Natural killer cell (primary cell): Measurements from ENCODE around the gene TBC1D9. TPM values are rescaled to one million over a fixed set of nuclear protein-coding genes. Genes with fewer than 3 reads are reported as not detected.

Experiments
- ATAC-seq, 3 donors: fragments of 150-1000 bp in 2 of 3; fragments of 200-7000 bp in 1 of 3; cut with Tn5 transposase; 1 replicate in 1 of 3; 2 replicates in 2 of 3; pipeline ENCODE4 v1.10.0; 2021; ENCODE audit warnings: mild to moderate bottlenecking in 2 of 3, moderate library complexity in 2 of 3
- DNase-seq, 2 donors: peaks; one replicate each; pipeline versions ENCODE4 v3.0.0 to v3.0.0-alpha.2; 2013 to 2021; ENCODE audit warnings: mixed read lengths in 1 of 2
- H3K27ac ChIP-seq: one replicate; pipeline ENCODE4 v1.5.1; 2013; ENCODE audit warnings: mild to moderate bottlenecking, low read length
- H3K27me3 ChIP-seq: one replicate; pipeline ENCODE4 v1.6.1; 2013; ENCODE audit warnings: low read length; ENCODE audit not compliant: control insufficient read depth, insufficient read depth
- H3K36me3 ChIP-seq: one replicate; pipeline ENCODE4 v1.6.1; 2013; ENCODE audit warnings: low read length; ENCODE audit not compliant: control insufficient read depth, insufficient read depth
- H3K4me1 ChIP-seq: one replicate; pipeline ENCODE4 v1.6.1; 2013; ENCODE audit warnings: low read length; ENCODE audit not compliant: control insufficient read depth, insufficient read depth
- H3K4me3 ChIP-seq: one replicate; pipeline ENCODE4 v1.5.1; 2013; ENCODE audit warnings: low read length
- H3K9me3 ChIP-seq: one replicate; pipeline ENCODE4 v1.6.1; 2013; ENCODE audit warnings: low read length; ENCODE audit not compliant: control insufficient read depth, insufficient read depth
- H3K27ac Mint-ChIP-seq, 2 donors: one replicate each; pipeline ENCODE4 v1.8.0; 2022; ENCODE audit warnings: mild to moderate bottlenecking in 2 of 2, mixed read lengths in 2 of 2, moderate library complexity in 1 of 2
- H3K27me3 Mint-ChIP-seq, 2 donors: one replicate each; pipeline ENCODE4 v1.8.0; 2022; ENCODE audit warnings: low read depth in 2 of 2, mixed read lengths in 2 of 2
- H3K36me3 Mint-ChIP-seq: one replicate; pipeline ENCODE4 v1.8.0; 2022; ENCODE audit warnings: mixed read lengths
- H3K4me1 Mint-ChIP-seq, 2 donors: one replicate each; pipeline ENCODE4 v1.8.0; 2022; ENCODE audit warnings: mixed read lengths in 2 of 2
- H3K4me3 Mint-ChIP-seq: one replicate; pipeline ENCODE4 v1.8.0; 2022; ENCODE audit warnings: mild to moderate bottlenecking, moderate library complexity, mixed read lengths
- H3K9me3 Mint-ChIP-seq, 2 donors: one replicate each; pipeline ENCODE4 v1.8.0; 2022; ENCODE audit warnings: mixed read lengths in 2 of 2
- CTCF ChIP-seq: fragments of 200-600 bp; IDR thresholded peaks from one replicate; pipeline ENCODE4 v1.8.0; 2022; ENCODE audit warnings: antibody characterized with exemption
- WGBS: methylation state at CpG from one replicate; pipeline ENCODE4 v1.1.7; 2013; ENCODE audit warnings: missing lambda C conversion rate; ENCODE audit not compliant: insufficient coverage; 5-methylcytosine and 5-hydroxymethylcytosine counted together
- intact Hi-C: fragments of 100-400 bp; cut with micrococcal nuclease; formaldehyde crosslinking; loops from one replicate; pipeline ENCODE4 v1.14.2; 2022
- total RNA-seq, 4 donors: library from RNA; stranded (reverse); fragments of 120-200 nt in 1 of 4; gene quantifications; one replicate each; pipeline versions ENCODE4 v1.2.3 to v1.2.4, GENCODE V29; 2013 to 2022

The TBC1D9 gene
- total RNA-seq, 3 donors from 2014 or later (not counting 1 experiment from before 2014, with no cell fraction given) = 1.3 to 3.3 (median 2.0) TPM

GRCh38 chr4:140639066-140639465, 117.1 kb downstream of the TBC1D9 start:
- Histone ChIP-seq H3K27me3 (no peaks in the 10 kb centered on the region), H3K27ac (no peak overlapping the region), H3K9me3 (no peaks in the 10 kb centered on the region), H3K4me1 (peaks cover 7% of the 10 kb centered on the region), H3K4me3 (no peak overlapping the region), H3K36me3 (no peaks in the 10 kb centered on the region)
- Mint-ChIP-seq H3K27ac (no peak overlapping the region), H3K36me3 (no peaks in the 10 kb centered on the region), H3K4me3 (no peak overlapping the region), H3K4me1 (no peaks in the 10 kb centered on the region), H3K9me3 (no peaks in the 10 kb centered on the region), H3K27me3 (peaks cover 0 to 5% of the 10 kb centered on the region in 2 donors)
- intact Hi-C loops = no loop called here
- no peak for ATAC-seq
- WGBS = 91% methylated on average over 6 of the region's 7 CpGs
- DNase-seq = no peak
- no peak for TF ChIP-seq CTCF

GRCh38 chr4:140637836-140638235, 118.3 kb downstream of the TBC1D9 start:
- no peaks in the 10 kb centered on the region for H3K36me3 Mint-ChIP-seq

GRCh38 chr4:140635606-140636005, 120.6 kb downstream of the TBC1D9 start:
- Histone ChIP-seq H3K9me3 (no peaks in the 10 kb centered on the region), H3K4me1 (no peaks in the 10 kb centered on the region), H3K4me3 (no peak overlapping the region), H3K27ac (no peak overlapping the region), H3K36me3 (no peaks in the 10 kb centered on the region), H3K27me3 (no peaks in the 10 kb centered on the region)
- H3K4me1 Mint-ChIP-seq = no peaks in the 10 kb centered on the region
- H3K27ac Mint-ChIP-seq = no peak overlapping the region
- no peak for TF ChIP-seq CTCF
- no peak for ATAC-seq
- 90% methylated on average over 6 of the region's 6 CpGs for WGBS
- H3K9me3 Mint-ChIP-seq = no peaks in the 10 kb centered on the region
- intact Hi-C loops = no loop called here
- H3K36me3 Mint-ChIP-seq = no peaks in the 10 kb centered on the region
- no peak for DNase-seq
- H3K4me3 Mint-ChIP-seq = no peak overlapping the region
- H3K27me3 Mint-ChIP-seq = peaks cover 0 to 7% of the 10 kb centered on the region in 2 donors

More at GRCh38 chr4:140637836-140638235, 118.3 kb downstream of the TBC1D9 start:
- Mint-ChIP-seq H3K4me3 (no peak overlapping the region), H3K27ac (no peak overlapping the region), H3K27me3 (peaks cover 0 to 6% of the 10 kb centered on the region in 2 donors), H3K4me1 (no peaks in the 10 kb centered on the region), H3K9me3 (no peaks in the 10 kb centered on the region)
- WGBS = 62% methylated on average over 4 of the region's 6 CpGs
- H3K4me3 ChIP-seq = no peak overlapping the region
- DNase-seq = peak in 1 of 2 donors; percentile 56
- no peaks in the 10 kb centered on the region for H3K9me3 ChIP-seq
- peaks cover 7% of the 10 kb centered on the region for H3K4me1 ChIP-seq
- H3K27me3 ChIP-seq = no peaks in the 10 kb centered on the region
- H3K36me3 ChIP-seq = no peaks in the 10 kb centered on the region
- ATAC-seq = peak in 1 of 3 donors; percentile 73
- H3K27ac ChIP-seq = no peak overlapping the region
- intact Hi-C loops = no loop called here
- TF ChIP-seq CTCF = no peak

GRCh38 chr4:140633951-140634350, 122.2 kb downstream of the TBC1D9 start:
- no peaks in the 10 kb centered on the region for H3K36me3 ChIP-seq
- H3K9me3 ChIP-seq = no peaks in the 10 kb centered on the region
- Mint-ChIP-seq H3K27ac (no peak overlapping the region), H3K27me3 (peaks cover 0 to 7% of the 10 kb centered on the region in 2 donors), H3K36me3 (no peaks in the 10 kb centered on the region), H3K4me3 (no peak overlapping the region), H3K4me1 (no peaks in the 10 kb centered on the region), H3K9me3 (no peaks in the 10 kb centered on the region)
- no peaks in the 10 kb centered on the region for H3K4me1 ChIP-seq
- no peaks in the 10 kb centered on the region for H3K27me3 ChIP-seq
- 92% methylated on average over 10 of the region's 10 CpGs for WGBS
- TF ChIP-seq CTCF = no peak
- intact Hi-C loops = no loop called here
- no peak overlapping the region for H3K4me3 ChIP-seq
- H3K27ac ChIP-seq = no peak overlapping the region
- no peak for ATAC-seq
- DNase-seq = no peak
